ENCODE results near the gene CFAP97D1.
A peak's percentile ranks its signal among the peaks of the same experiment; 100 is the strongest.

Gene CFAP97D1

GRCh38 chr17:43799047-43799446 lies 18.8 kb downstream of the CFAP97D1 start:
- TF ChIP-seq, protein P1, sequence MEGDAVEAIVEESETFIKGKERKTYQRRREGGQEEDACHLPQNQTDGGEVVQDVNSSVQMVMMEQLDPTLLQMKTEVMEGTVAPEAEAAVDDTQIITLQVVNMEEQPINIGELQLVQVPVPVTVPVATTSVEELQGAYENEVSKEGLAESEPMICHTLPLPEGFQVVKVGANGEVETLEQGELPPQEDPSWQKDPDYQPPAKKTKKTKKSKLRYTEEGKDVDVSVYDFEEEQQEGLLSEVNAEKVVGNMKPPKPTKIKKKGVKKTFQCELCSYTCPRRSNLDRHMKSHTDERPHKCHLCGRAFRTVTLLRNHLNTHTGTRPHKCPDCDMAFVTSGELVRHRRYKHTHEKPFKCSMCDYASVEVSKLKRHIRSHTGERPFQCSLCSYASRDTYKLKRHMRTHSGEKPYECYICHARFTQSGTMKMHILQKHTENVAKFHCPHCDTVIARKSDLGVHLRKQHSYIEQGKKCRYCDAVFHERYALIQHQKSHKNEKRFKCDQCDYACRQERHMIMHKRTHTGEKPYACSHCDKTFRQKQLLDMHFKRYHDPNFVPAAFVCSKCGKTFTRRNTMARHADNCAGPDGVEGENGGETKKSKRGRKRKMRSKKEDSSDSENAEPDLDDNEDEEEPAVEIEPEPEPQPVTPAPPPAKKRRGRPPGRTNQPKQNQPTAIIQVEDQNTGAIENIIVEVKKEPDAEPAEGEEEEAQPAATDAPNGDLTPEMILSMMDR (IDR thresholded peaks at IDR 0.05), result no peak
- peaks cover 44% of the 10 kb centered on the region for H3K9me3 Mint-ChIP-seq
- no peak overlapping the region for H3K4me3 Mint-ChIP-seq
- peaks cover 12% of the 10 kb centered on the region for H3K4me1 Mint-ChIP-seq
- peaks cover 28% of the 10 kb centered on the region for H3K27me3 Mint-ChIP-seq (ENCODE audit: low read depth, poor library complexity)
- H3K36me3 Mint-ChIP-seq (ENCODE audit: low read depth), result peaks cover 13% of the 10 kb centered on the region
- no peak overlapping the region for H3K27ac Mint-ChIP-seq
- no peak for DNase-seq

DNA sequence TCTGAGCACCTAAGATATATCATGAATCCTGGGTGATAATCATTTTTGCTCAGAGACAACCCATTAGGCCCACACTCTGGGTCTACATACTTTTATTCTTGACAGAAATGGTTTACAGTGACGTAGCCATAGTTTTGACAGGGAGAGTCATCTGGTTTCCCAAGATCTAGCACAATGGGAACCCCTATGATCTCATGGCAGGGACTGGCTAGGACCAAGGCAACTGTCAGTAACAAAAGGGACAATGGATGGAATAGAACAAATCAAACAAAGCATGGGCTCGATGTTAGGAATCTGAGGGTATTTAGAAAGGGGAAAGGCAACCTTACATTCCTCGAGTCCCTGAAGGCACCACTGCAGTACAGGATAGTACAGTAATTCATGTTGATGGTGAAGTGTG lies 20.5 kb downstream of the CFAP97D1 start:
- H3K4me1 Mint-ChIP-seq, result peaks cover 14% of the 10 kb centered on the region
- DNase-seq, result no peak
- H3K36me3 Mint-ChIP-seq (ENCODE audit: low read depth), result peaks cover 30% of the 10 kb centered on the region
- TF ChIP-seq, protein P1 (IDR thresholded peaks at IDR 0.05), result no peak
- peaks cover 38% of the 10 kb centered on the region for H3K9me3 Mint-ChIP-seq
- no peak overlapping the region for H3K4me3 Mint-ChIP-seq
- no peak overlapping the region for H3K27ac Mint-ChIP-seq
- H3K27me3 Mint-ChIP-seq (ENCODE audit: low read depth, poor library complexity), result peaks cover 18% of the 10 kb centered on the region

GRCh38 chr17:43801844-43802243 lies 21.6 kb downstream of the CFAP97D1 start:
- Mint-ChIP-seq H3K4me1 (peaks cover 14% of the 10 kb centered on the region), H3K9me3 (peaks cover 30% of the 10 kb centered on the region), H3K36me3 (ENCODE audit: low read depth) (peaks cover 38% of the 10 kb centered on the region), H3K27ac (no peak overlapping the region), H3K27me3 (ENCODE audit: low read depth, poor library complexity) (peaks cover 12% of the 10 kb centered on the region), H3K4me3 (no peak overlapping the region)
- no peak for DNase-seq
- TF ChIP-seq, protein P1 (IDR thresholded peaks at IDR 0.05), result no peak

GRCh38 chr17:43803758-43804157 lies 23.5 kb downstream of the CFAP97D1 start:
- Mint-ChIP-seq H3K9me3 (peaks cover 20% of the 10 kb centered on the region), H3K4me3 (no peak overlapping the region), H3K27ac (no peak overlapping the region), H3K4me1 (peaks cover 14% of the 10 kb centered on the region), H3K36me3 (ENCODE audit: low read depth) (peaks cover 47% of the 10 kb centered on the region), H3K27me3 (ENCODE audit: low read depth, poor library complexity) (peaks cover 10% of the 10 kb centered on the region)
- peak; percentile 23 for DNase-seq
- TF ChIP-seq, protein P1 (IDR thresholded peaks at IDR 0.05), result no peak

DNA sequence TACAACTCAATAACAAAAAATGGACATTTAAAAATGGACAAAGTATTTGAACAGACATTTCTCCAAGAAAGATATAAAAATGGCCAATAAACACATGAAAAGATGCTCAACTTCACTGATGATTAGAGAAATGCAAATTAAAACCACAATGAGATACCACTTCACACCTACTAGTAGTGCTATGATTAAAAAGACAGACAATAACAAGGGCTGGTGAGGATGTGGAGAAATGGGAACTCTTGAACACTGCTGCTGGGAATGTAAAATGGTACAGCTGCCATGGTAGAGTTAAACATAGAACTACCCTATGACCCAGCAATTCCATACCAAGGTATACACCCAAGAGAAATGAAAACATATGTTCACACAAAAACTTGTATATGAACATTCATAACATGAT lies 24.9 kb downstream of the CFAP97D1 start:
- peaks cover 14% of the 10 kb centered on the region for H3K4me1 Mint-ChIP-seq
- H3K4me3 Mint-ChIP-seq, result no peak overlapping the region
- peaks cover 11% of the 10 kb centered on the region for H3K27me3 Mint-ChIP-seq (ENCODE audit: low read depth, poor library complexity)
- no peak overlapping the region for H3K27ac Mint-ChIP-seq
- peaks cover 57% of the 10 kb centered on the region for H3K36me3 Mint-ChIP-seq (ENCODE audit: low read depth)
- peaks cover 11% of the 10 kb centered on the region for H3K9me3 Mint-ChIP-seq
- no peak for DNase-seq
- TF ChIP-seq, protein P1 (IDR thresholded peaks at IDR 0.05), result no peak

DNA sequence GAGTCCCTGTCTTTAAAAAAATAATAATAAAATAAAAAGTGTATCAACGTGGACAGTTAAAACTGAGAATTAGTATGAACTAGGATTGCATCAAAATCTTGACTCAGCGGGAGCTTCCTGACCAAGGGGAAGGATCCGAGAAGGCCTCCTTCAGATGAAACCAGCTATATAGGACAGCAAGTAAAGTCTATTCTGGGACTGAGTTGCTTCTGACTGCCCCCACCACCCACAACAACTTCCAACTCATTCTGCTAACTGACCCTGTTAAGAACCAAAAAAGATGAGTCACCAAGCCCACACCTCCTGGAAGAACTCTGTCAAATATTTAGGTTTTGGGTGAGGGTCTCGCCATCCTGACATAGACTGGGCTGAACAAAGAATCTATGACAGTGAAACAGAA lies 27.8 kb downstream of the CFAP97D1 start:
- Mint-ChIP-seq H3K4me1 (peaks cover 13% of the 10 kb centered on the region), H3K27me3 (ENCODE audit: low read depth, poor library complexity) (peaks cover 7% of the 10 kb centered on the region), H3K27ac (no peak overlapping the region), H3K9me3 (peaks cover 11% of the 10 kb centered on the region), H3K4me3 (no peak overlapping the region), H3K36me3 (ENCODE audit: low read depth) (peaks cover 61% of the 10 kb centered on the region)
- TF ChIP-seq, protein P1 (IDR thresholded peaks at IDR 0.05), result no peak
- DNase-seq, result no peak
